Ascending aorta (tissue), 2 donors: ENCODE results near the gene ANO7. TPM values are rescaled to one million over a fixed set of nuclear protein-coding genes. Genes with fewer than 3 reads are reported as not detected.

Experiments used
- DNase-seq, 2 donors: peaks; one replicate each; pipeline ENCODE4 v3.0.0-alpha.2; 2019; ENCODE audit warnings: low spot score in 2 of 2
- H3K27ac ChIP-seq, 2 donors: fragments of 200-600 bp; sonication (generic); one replicate each; pipeline ENCODE4 v1.5.1; 2016 to 2017; ENCODE audit warnings: mild to moderate bottlenecking in 1 of 2
- H3K27me3 ChIP-seq: fragments of 200-600 bp; sonication (generic); one replicate; pipeline ENCODE4 v1.5.1; 2017
- H3K36me3 ChIP-seq, 2 donors: fragments of 200-600 bp; sonication (generic); one replicate each; pipeline ENCODE4 v1.5.1; 2016
- H3K4me1 ChIP-seq, 2 donors: fragments of 200-600 bp; sonication (generic); one replicate each; pipeline ENCODE4 v1.5.1; 2016 to 2017; ENCODE audit warnings: mild to moderate bottlenecking in 1 of 2
- H3K4me3 ChIP-seq, 2 donors: fragments of 200-600 bp; sonication (generic); one replicate each; pipeline ENCODE4 v1.5.1; 2016 to 2017; ENCODE audit warnings: mild to moderate bottlenecking in 1 of 2
- H3K9me3 ChIP-seq, 2 donors: fragments of 200-600 bp; sonication (generic); one replicate each; pipeline ENCODE4 v1.5.1; 2016
- intact Hi-C: fragments of 100-400 bp; cut with DNase I; formaldehyde crosslinking; loops from one replicate; pipeline ENCODE4 v1.15.1; 2023
- total RNA-seq: library from RNA; depleted of rRNA; stranded (reverse); fragments of >200 nt; gene quantifications from one replicate; pipeline ENCODE4 v1.1.0, GENCODE V29; 2016
- TF ChIP-seq, protein P1 (sequence below), 3 experiments: fragments of 200-600 bp in 2 of 3; fragments of 450-650 bp in 1 of 3; sonication (generic) in 2 of 3; IDR thresholded peaks; one replicate each; pipeline ENCODE4 v1.5.1; 2016 to 2019; ENCODE audit warnings: antibody characterized with exemption in 3 of 3, mild to moderate bottlenecking in 1 of 3, moderate library complexity in 1 of 3

The ANO7 gene
- total RNA-seq, 1 donor from 2014 or later, result 0.43 TPM

DNA sequence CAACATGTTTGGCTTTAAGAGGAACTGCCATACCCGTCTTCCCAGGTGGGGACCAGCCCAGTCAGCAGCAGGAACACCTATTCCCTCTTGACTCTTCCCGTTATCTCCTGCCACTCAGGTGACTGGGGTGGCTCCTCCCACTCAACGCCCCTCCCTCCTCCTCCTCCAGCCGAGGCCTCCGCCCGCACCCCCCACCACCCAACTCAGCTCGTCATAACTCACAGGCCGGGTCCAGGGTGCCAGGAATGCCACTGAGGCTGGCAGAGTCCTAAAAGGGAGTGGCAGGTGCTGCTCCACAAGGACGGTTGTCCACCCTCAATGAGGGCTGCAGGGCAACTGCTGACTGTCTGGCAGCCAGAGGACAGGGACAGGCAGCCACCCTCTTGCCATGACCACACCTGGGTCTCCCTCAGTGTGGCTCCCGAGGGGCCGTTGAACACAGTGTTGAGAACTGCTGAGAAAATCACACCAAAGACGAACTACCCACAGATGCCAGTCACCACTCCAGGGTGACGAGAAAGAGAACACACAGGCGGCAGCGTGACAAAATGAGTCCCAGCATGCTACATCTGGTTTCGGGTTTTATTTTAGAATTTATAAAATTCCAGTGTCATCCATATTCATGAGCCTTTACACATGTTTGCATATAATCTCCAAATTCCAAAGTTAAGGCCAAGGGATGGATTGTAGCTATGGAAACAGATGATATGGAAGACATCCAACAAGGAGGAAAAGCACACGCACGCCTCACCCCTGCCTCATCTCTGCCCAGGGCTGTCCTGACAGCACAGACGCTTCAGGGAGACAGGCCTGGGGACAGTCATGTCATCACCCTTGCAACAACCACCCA lies 38.5 kb downstream of the ANO7 start:
- DNase-seq, result no peak
- Histone ChIP-seq H3K27ac (no peak overlapping the region), H3K36me3 (peaks cover 55 to 64% of the 10 kb centered on the region in 2 donors), H3K4me3 (no peak overlapping the region), H3K4me1 (no peaks in the 10 kb centered on the region), H3K9me3 (no peaks in the 10 kb centered on the region), H3K27me3 (no peaks in the 10 kb centered on the region)
- intact Hi-C loops, result no loop called here
- TF ChIP-seq, protein P1, sequence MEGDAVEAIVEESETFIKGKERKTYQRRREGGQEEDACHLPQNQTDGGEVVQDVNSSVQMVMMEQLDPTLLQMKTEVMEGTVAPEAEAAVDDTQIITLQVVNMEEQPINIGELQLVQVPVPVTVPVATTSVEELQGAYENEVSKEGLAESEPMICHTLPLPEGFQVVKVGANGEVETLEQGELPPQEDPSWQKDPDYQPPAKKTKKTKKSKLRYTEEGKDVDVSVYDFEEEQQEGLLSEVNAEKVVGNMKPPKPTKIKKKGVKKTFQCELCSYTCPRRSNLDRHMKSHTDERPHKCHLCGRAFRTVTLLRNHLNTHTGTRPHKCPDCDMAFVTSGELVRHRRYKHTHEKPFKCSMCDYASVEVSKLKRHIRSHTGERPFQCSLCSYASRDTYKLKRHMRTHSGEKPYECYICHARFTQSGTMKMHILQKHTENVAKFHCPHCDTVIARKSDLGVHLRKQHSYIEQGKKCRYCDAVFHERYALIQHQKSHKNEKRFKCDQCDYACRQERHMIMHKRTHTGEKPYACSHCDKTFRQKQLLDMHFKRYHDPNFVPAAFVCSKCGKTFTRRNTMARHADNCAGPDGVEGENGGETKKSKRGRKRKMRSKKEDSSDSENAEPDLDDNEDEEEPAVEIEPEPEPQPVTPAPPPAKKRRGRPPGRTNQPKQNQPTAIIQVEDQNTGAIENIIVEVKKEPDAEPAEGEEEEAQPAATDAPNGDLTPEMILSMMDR (IDR thresholded peaks at IDR 0.05), result no peak

DNA sequence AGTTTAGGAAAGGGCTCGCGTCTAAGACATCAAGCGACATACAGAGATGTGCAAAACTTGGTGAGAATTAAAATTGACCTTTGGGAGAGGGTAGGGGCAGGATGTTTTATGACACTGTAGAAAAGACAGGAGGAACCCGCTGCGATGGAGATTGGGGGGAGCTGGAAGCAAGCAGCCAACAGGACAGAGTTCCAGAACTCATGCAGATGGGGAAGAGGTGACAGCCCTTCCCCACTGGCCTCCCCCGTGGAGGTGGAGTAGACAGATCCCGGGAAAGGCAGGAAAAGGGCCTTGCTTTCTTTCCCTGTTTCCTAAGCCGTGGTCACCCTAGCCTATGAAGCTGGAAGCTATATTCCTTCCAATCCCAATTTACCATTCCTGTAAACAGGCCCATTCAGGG lies 39.1 kb downstream of the ANO7 start:
- Histone ChIP-seq H3K4me3 (no peak overlapping the region), H3K27ac (no peak overlapping the region), H3K9me3 (no peaks in the 10 kb centered on the region), H3K27me3 (no peaks in the 10 kb centered on the region), H3K36me3 (peaks cover 61 to 70% of the 10 kb centered on the region in 2 donors), H3K4me1 (no peaks in the 10 kb centered on the region)
- TF ChIP-seq, protein P1 (IDR thresholded peaks at IDR 0.05), result no peak
- no peak for DNase-seq
- intact Hi-C loops, result no loop called here

DNA sequence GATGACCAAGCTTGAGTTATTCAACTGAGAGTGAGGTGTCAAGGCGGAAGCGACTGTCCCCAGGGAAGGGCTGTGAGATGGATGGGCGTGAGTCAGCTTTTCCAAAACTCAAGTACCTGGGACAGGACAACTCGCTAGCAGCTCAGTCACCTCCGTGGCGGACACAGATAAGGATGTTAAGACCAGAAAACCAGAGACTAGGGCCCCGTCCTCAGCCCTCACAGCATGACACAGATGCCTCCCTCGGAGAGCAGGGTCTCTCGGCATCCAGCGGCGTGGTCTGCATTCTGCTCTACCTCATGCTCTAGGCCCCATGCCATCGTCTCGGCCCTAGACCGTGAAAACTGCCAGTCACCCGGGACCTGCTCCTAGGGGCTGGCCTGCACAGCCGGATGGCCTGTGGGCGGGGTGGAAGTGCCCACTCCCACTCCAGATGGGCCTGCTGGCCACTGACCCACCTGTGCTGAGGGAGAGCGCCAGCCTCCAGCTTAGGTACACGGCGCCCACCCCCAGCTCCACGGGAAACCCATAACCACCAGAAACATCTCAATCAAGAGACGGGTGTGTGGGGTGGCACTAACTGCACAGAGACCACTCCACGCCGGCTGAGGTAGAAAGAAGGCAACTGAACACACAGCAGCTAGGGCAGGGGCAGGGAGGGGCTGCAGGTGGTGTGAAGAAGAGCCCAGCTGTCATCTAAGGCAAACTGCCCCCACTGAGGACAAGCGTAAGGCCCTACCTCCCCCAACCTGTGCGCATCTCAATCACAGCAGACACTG lies 39.8 kb downstream of the ANO7 start:
- Histone ChIP-seq H3K27me3 (no peaks in the 10 kb centered on the region), H3K27ac (no peak overlapping the region), H3K9me3 (no peaks in the 10 kb centered on the region), H3K36me3 (peaks cover 68 to 77% of the 10 kb centered on the region in 2 donors), H3K4me1 (no peaks in the 10 kb centered on the region), H3K4me3 (no peak overlapping the region)
- TF ChIP-seq, protein P1 (IDR thresholded peaks at IDR 0.05), result no peak
- no peak for DNase-seq
- intact Hi-C loops, result no loop called here

DNA sequence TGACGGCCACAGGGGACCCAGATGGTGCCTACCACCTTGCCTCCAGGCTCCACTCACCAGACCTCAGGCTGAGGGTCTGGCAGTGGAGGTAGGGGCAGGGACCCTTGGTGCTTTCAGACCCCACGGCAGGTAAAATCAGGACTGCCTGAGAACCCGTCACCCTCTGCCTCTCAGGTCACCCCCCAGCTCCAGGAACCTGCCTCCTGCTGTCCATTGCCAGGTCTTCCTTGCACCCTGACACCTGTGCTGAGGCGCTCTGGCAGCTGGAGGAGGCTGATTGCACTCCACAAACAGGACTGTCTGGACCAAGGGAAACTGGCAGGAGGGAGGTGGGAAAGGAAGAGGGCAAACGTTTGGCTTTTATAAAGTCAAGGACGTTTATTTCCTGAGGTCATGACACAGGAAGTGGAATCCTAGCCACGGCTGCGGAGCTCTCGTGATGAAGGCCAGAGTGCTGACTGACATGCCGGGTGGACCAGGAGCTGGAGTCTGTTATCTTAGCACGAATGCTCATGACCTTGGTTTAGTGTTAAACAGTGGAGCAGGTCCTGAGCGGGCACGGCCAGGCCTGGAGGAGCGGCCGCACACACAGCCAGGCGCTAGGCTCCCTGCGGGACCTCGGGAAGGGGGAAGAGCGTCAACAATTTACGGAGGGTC lies 40.5 kb downstream of the ANO7 start:
- Histone ChIP-seq H3K36me3 (peaks cover 74 to 84% of the 10 kb centered on the region in 2 donors), H3K4me1 (no peaks in the 10 kb centered on the region)
- intact Hi-C loops, result no loop called here

More for the DNA sequence above, 40.5 kb downstream of the ANO7 start:
- Histone ChIP-seq H3K9me3 (no peaks in the 10 kb centered on the region), H3K4me3 (no peak overlapping the region), H3K27ac (no peak overlapping the region), H3K27me3 (no peaks in the 10 kb centered on the region)
- TF ChIP-seq, protein P1 (IDR thresholded peaks at IDR 0.05), result no peak
- DNase-seq, result no peak
